Astrocyte (in vitro differentiated cells and primary cell): ENCODE data around the gene KIAA0753. TPM values are rescaled to one million over a fixed set of nuclear protein-coding genes. Genes with fewer than 3 reads are reported as not detected.

Source experiments
- DNase-seq: peaks from one replicate; pipeline ENCODE4 v3.0.0-alpha.2; 2010; ENCODE audit warnings: low read depth
- FAIRE-seq: peaks from 2 replicates; lab custom pipeline; 2011; peaks lifted over from hg19 to GRCh38; lab: Jason Lieb, UNC
- H2AFZ ChIP-seq: 2 replicates; pipeline ENCODE4 v1.6.0; 2012; ENCODE audit warnings: low read depth, low read length, inconsistent platforms
- H3K27ac ChIP-seq: 2 replicates; pipeline ENCODE4 v1.5.1; 2011; ENCODE audit warnings: low read depth, low read length, inconsistent platforms
- H3K27me3 ChIP-seq: 2 replicates; pipeline ENCODE4 v1.6.0; 2011; ENCODE audit warnings: low read length, inconsistent platforms; ENCODE audit not compliant: insufficient read depth
- H3K36me3 ChIP-seq: 2 replicates; pipeline ENCODE4 v1.5.1; 2011; ENCODE audit warnings: low read length, inconsistent platforms; ENCODE audit not compliant: insufficient read depth
- H3K4me1 ChIP-seq: 2 replicates; pipeline ENCODE4 v1.5.1; 2011; ENCODE audit warnings: low read length, inconsistent platforms; ENCODE audit not compliant: insufficient read depth
- H3K4me2 ChIP-seq: 2 replicates; pipeline ENCODE4 v1.6.0; 2012; ENCODE audit warnings: low read length, inconsistent platforms
- H3K4me3 ChIP-seq: 2 replicates; pipeline ENCODE4 v1.5.1; 2011; ENCODE audit warnings: low read depth, mild to moderate bottlenecking, low read length, inconsistent platforms; ENCODE audit not compliant: insufficient read depth
- H3K79me2 ChIP-seq: 2 replicates; pipeline ENCODE4 v1.6.0; 2012; ENCODE audit warnings: mild to moderate bottlenecking, low read length, inconsistent platforms; ENCODE audit not compliant: insufficient read depth
- H3K9ac ChIP-seq: 2 replicates; pipeline ENCODE4 v1.6.0; 2012; ENCODE audit warnings: mild to moderate bottlenecking, low read length, inconsistent platforms
- H3K9me3 ChIP-seq: 2 replicates; pipeline ENCODE4 v1.5.1; 2012; ENCODE audit warnings: low read depth, mild to moderate bottlenecking, low read length, inconsistent platforms; ENCODE audit not compliant: insufficient read depth
- H4K20me1 ChIP-seq: 2 replicates; pipeline ENCODE4 v1.6.0; 2012; ENCODE audit warnings: low read length, inconsistent platforms; ENCODE audit not compliant: insufficient read depth
- H3K27ac Mint-ChIP-seq: one replicate; pipeline ENCODE4 v1.8.0; 2021; ENCODE audit warnings: mild to moderate bottlenecking, mixed read lengths; ENCODE audit not compliant: unreplicated experiment
- H3K27me3 Mint-ChIP-seq: one replicate; pipeline ENCODE4 v1.8.0; 2021; ENCODE audit warnings: low read depth, mixed read lengths; ENCODE audit not compliant: unreplicated experiment
- H3K36me3 Mint-ChIP-seq: one replicate; pipeline ENCODE4 v1.8.0; 2021; ENCODE audit warnings: low read depth, mixed read lengths; ENCODE audit not compliant: unreplicated experiment
- H3K4me1 Mint-ChIP-seq: one replicate; pipeline ENCODE4 v1.8.0; 2021; ENCODE audit warnings: low read depth, mixed read lengths; ENCODE audit not compliant: unreplicated experiment
- H3K4me3 Mint-ChIP-seq: one replicate; pipeline ENCODE4 v1.8.0; 2021; ENCODE audit warnings: mild to moderate bottlenecking, moderate library complexity, mixed read lengths; ENCODE audit not compliant: unreplicated experiment
- H3K9me3 Mint-ChIP-seq: one replicate; pipeline ENCODE4 v1.8.0; 2021; ENCODE audit warnings: mild to moderate bottlenecking, mixed read lengths; ENCODE audit not compliant: unreplicated experiment
- EZH2 ChIP-seq: IDR thresholded peaks from 2 replicates; pipeline ENCODE4 v1.6.1; 2012; ENCODE audit warnings: mild to moderate bottlenecking, low read length, inconsistent platforms; ENCODE audit not compliant: insufficient read depth
- total RNA-seq: library from RNA; stranded (reverse); gene quantifications from 2 replicates; pipeline ENCODE4 v1.2.1, GENCODE V29; 2021
- TF ChIP-seq, protein P1 (sequence below): IDR thresholded peaks from 2 replicates; pipeline ENCODE4 v1.5.1; 2011; ENCODE audit warnings: low read depth, mild to moderate bottlenecking, inconsistent platforms, low read length, moderate library complexity; ENCODE audit not compliant: insufficient read depth

The KIAA0753 gene
- total RNA-seq, 1 donor from 2014 or later, result 25.4 TPM

DNA sequence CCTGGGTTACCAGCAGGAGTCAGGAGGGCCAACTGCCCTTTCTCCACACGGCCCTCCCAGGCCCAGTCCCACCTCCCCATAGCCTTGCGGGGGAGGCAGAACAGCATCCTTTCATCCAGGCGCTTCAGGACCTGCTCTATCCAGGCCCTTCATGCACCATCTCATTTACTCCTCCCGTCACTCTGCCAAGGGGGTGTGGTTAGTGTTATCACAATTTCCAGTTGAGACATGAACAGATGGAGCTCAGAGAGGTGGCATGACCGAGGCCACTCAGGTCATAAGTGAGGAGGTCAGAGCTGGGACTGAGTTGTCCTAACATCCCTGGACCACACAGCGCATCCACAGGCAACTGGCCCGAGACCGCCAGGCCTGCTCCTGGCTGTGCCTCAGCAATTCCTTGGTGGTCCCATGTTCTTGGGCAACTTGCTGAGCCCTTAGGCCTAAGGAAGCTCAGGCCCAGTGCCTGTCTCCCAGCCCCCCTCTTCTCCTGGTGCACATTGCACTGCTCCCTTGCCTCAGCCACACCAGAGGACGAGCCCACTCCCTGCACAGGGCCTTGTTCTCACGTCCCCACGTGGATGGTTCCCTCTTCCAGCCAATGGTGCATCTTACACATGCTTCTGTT, 34.8 kb upstream of the KIAA0753 start:
- H2AFZ ChIP-seq, result no peak overlapping the region
- no peak overlapping the region for H3K4me3 Mint-ChIP-seq
- no peaks in the 10 kb centered on the region for H3K4me1 ChIP-seq
- no peak overlapping the region for H3K4me2 ChIP-seq
- TF ChIP-seq, protein P1, sequence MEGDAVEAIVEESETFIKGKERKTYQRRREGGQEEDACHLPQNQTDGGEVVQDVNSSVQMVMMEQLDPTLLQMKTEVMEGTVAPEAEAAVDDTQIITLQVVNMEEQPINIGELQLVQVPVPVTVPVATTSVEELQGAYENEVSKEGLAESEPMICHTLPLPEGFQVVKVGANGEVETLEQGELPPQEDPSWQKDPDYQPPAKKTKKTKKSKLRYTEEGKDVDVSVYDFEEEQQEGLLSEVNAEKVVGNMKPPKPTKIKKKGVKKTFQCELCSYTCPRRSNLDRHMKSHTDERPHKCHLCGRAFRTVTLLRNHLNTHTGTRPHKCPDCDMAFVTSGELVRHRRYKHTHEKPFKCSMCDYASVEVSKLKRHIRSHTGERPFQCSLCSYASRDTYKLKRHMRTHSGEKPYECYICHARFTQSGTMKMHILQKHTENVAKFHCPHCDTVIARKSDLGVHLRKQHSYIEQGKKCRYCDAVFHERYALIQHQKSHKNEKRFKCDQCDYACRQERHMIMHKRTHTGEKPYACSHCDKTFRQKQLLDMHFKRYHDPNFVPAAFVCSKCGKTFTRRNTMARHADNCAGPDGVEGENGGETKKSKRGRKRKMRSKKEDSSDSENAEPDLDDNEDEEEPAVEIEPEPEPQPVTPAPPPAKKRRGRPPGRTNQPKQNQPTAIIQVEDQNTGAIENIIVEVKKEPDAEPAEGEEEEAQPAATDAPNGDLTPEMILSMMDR, result no peak
- no peak for TF ChIP-seq EZH2
- no peaks in the 10 kb centered on the region for H4K20me1 ChIP-seq
- H3K9ac ChIP-seq, result no peak overlapping the region
- no peaks in the 10 kb centered on the region for H3K9me3 Mint-ChIP-seq
- H3K4me1 Mint-ChIP-seq, result peaks cover 18% of the 10 kb centered on the region
- peaks cover 30% of the 10 kb centered on the region for H3K27me3 Mint-ChIP-seq
- no peaks in the 10 kb centered on the region for H3K79me2 ChIP-seq
- H3K4me3 ChIP-seq, result no peak overlapping the region
- no peaks in the 10 kb centered on the region for H3K36me3 ChIP-seq
- DNase-seq (no peak), FAIRE-seq (no peak)
- H3K9me3 ChIP-seq, result no peaks in the 10 kb centered on the region
- peaks cover 16% of the 10 kb centered on the region for H3K27me3 ChIP-seq
- no peak overlapping the region for H3K27ac ChIP-seq
- peaks cover 2% of the 10 kb centered on the region for H3K36me3 Mint-ChIP-seq
- no peak overlapping the region for H3K27ac Mint-ChIP-seq

DNA sequence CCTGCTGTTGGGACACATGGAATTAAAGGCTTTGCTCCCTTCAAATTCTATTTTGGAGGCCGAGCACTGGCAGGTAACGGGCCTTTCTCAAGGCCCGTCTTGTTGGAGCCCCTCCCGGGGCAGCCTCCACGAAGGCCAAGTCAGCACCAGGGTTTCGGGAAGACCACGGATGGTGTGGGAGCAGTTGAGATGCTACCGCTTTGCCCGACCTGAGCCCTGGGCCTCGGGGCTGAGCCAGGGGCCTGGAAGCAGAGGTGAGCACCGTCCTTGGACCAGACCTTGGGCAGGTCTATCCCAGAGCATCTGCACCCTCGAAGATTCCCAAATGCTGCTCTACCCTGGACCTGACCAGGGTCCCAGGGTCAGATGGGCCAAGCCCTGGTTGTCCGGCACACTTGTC, 34.1 kb upstream of the KIAA0753 start:
- Histone ChIP-seq H3K4me1 (no peaks in the 10 kb centered on the region), H3K79me2 (no peaks in the 10 kb centered on the region), H3K4me2 (no peak overlapping the region), H3K27me3 (peaks cover 18% of the 10 kb centered on the region), H3K36me3 (no peaks in the 10 kb centered on the region), H2AFZ (no peak overlapping the region), H3K27ac (no peak overlapping the region), H4K20me1 (no peaks in the 10 kb centered on the region), H3K9me3 (no peaks in the 10 kb centered on the region), H3K4me3 (no peak overlapping the region), H3K9ac (no peak overlapping the region)
- FAIRE-seq (no peak), DNase-seq (no peak)
- H3K36me3 Mint-ChIP-seq, result peaks cover 2% of the 10 kb centered on the region
- no peak overlapping the region for H3K27ac Mint-ChIP-seq
- H3K9me3 Mint-ChIP-seq, result no peaks in the 10 kb centered on the region
- TF ChIP-seq, protein P1, result no peak
- no peak for TF ChIP-seq EZH2
- no peak overlapping the region for H3K4me3 Mint-ChIP-seq
- peaks cover 16% of the 10 kb centered on the region for H3K4me1 Mint-ChIP-seq
- peaks cover 30% of the 10 kb centered on the region for H3K27me3 Mint-ChIP-seq

DNA sequence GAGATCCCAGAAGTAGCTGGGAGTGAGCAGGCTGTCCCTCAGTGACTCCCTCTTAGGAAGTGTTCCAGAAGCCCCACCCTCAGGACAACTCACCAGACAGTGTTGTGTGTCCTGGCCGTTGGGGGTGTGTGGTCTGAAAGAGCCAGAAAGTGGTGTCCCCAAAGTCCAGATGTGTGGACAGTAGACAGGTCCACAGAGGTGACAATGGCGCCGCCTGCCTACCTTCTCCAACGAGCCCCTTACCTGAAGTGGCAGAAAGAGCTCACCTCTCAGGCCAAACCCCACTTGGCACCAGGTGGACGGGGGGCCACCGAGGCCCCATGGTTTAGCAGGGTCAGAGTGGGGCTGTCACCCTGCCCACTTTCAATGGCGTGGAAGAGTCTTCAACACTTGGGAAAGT, 30.9 kb upstream of the KIAA0753 start:
- H3K36me3 Mint-ChIP-seq, result peaks cover 2% of the 10 kb centered on the region
- no peak overlapping the region for H3K27ac Mint-ChIP-seq
- Histone ChIP-seq H3K36me3 (no peaks in the 10 kb centered on the region), H3K4me1 (no peaks in the 10 kb centered on the region), H3K4me2 (no peak overlapping the region), H2AFZ (no peak overlapping the region), H3K27me3 (peaks cover 18% of the 10 kb centered on the region), H3K9ac (no peak overlapping the region), H3K27ac (no peak overlapping the region), H3K79me2 (no peaks in the 10 kb centered on the region), H3K9me3 (no peaks in the 10 kb centered on the region), H3K4me3 (no peak overlapping the region), H4K20me1 (no peaks in the 10 kb centered on the region)
- H3K4me3 Mint-ChIP-seq, result no peak overlapping the region
- no peak for TF ChIP-seq EZH2
- TF ChIP-seq, protein P1, result no peak
- DNase-seq (no peak), FAIRE-seq (no peak)
- peaks cover 9% of the 10 kb centered on the region for H3K4me1 Mint-ChIP-seq
- H3K9me3 Mint-ChIP-seq, result no peaks in the 10 kb centered on the region
- H3K27me3 Mint-ChIP-seq, result peaks cover 43% of the 10 kb centered on the region
